ENCODE measurements around the gene CWC25.

The CWC25 gene

DNA sequence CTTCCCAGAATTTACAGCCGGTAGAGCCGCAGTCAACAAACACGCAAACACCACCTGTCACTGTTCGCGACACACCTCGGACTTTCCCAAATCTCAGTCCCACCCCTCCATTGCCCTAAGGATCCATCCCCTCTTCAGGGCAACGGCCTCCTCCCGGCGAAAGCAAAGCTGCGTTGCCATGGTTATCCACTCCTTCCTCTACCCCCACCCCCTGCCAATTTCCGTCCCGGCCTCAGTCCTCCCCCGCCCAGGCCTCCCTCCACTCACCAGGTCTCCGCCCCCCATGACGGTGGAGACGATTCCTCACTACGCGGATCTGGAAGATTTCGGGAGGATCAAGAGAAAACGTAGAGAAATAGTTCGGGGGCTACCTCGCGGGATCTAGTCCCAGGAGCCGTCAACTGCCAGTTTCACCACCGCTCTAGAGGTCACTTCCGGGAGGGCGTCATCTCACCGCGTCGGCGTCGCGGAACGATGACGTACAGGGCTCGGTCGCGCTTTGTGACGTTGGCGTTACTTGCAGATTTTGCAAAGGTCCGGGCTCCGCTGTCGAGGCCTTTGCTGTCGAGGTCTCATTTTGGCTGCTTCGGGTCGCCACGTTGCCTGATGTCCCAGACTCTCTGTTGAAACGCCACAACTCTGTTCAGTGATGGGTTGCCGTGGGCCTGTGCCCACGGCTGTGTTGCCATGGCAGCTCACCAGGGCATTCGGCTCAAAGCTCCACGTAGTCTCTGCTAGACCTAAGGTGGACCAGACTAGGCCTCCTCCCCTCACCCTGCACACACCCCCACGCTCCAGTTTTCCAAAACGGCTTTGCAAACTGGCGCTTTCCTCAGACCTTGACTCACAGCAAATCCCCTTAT, at the start of gene CWC25:
Gene CWC25, minus strand, starts transcription at position 423 of the 863 bp plus-strand sequence. Its CDS starts 138 bp downstream, at position 285.
- peak; percentile 98 for DNase-seq (ENCODE audit: low spot score)
- H3K27ac ChIP-seq: peak within 1 kb of the TSS; percentile 95 to 96
- TF ChIP-seq, protein P1, sequence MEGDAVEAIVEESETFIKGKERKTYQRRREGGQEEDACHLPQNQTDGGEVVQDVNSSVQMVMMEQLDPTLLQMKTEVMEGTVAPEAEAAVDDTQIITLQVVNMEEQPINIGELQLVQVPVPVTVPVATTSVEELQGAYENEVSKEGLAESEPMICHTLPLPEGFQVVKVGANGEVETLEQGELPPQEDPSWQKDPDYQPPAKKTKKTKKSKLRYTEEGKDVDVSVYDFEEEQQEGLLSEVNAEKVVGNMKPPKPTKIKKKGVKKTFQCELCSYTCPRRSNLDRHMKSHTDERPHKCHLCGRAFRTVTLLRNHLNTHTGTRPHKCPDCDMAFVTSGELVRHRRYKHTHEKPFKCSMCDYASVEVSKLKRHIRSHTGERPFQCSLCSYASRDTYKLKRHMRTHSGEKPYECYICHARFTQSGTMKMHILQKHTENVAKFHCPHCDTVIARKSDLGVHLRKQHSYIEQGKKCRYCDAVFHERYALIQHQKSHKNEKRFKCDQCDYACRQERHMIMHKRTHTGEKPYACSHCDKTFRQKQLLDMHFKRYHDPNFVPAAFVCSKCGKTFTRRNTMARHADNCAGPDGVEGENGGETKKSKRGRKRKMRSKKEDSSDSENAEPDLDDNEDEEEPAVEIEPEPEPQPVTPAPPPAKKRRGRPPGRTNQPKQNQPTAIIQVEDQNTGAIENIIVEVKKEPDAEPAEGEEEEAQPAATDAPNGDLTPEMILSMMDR (IDR thresholded peaks at IDR 0.05): no peak
- peak within 1 kb of the TSS; percentile 87 for H3K4me3 ChIP-seq

DNA sequence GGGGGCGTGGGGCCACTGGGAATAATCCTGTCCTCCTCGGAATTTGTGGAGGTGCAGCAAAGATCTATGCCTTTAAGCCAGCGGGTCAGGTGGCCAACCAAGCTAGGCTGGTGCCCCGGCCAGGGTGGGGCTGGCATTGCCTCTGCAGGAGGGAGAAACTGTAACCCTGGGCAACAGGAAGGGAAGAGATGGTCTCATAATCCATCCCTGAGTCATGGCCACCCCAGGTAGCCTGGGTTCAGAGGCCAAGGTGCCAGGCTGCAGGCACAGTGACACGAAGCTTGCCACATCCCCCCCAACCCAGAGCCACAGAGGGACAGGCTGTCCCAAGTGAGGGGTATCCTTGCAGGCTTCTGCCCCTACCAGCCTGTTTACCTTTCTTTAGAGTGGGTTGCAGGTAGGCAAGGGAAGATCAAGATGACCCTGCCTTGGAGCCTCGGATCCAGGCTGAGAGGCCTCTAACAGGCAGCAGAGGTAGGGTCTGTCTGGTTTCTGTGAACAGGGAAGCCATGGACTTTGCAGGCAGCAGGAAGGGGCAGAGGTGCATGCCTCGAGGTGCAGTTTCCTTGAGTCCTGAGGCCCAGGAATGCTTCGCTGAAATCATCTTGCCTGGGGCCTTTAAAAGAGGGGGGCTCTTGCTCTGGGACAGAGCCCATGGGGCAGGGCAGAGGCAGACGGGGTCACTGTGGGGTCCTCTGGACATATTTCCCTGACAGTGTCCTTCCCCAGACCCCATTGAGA, 48.7 kb upstream of the CWC25 start:
- peak overlapping the region; percentile 90 for H3K4me3 ChIP-seq
- DNase-seq (ENCODE audit: low spot score): no peak
- peak overlapping the region; percentile 98 for H3K27ac ChIP-seq
- TF ChIP-seq, protein P1 (IDR thresholded peaks at IDR 0.05): no peak

DNA sequence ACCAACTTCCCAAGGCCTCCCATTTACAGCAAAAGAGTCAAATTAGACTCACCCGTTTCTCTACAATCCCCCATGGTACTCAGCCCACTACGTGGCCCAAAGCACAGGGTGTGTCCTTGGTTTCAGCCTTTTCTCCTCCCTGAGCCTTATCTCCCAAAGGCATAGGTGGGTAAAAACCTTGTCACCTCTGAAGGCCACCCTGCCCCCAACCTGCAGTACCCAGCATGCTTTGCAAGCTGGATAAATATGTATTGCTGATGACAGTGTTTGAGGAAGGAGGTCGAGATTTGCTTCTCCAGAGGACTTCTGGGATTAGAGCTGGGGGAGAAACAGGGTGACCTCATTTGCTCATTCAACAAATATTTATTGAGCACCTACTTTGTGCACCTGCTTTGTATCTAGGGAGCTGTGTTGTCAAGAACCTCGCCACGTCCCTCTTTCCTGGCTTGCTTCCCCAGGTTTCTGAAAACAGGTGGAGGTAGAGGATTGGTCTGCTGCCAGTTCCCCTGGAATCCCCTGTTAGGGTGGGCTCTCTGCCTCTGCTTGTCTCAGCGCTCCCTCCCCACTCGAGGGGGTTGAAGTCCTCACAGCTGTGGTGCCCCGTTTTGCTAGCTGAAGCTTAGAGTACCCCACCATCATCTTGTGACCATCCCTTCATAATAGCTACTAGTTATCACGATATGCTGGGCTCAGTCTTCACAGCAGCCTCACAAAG, 47.7 kb upstream of the CWC25 start:
- peak overlapping the region; percentile 90 for H3K4me3 ChIP-seq
- TF ChIP-seq, protein P1 (IDR thresholded peaks at IDR 0.05): no peak
- no peak for DNase-seq (ENCODE audit: low spot score)
- H3K27ac ChIP-seq: peak overlapping the region; percentile 98

DNA sequence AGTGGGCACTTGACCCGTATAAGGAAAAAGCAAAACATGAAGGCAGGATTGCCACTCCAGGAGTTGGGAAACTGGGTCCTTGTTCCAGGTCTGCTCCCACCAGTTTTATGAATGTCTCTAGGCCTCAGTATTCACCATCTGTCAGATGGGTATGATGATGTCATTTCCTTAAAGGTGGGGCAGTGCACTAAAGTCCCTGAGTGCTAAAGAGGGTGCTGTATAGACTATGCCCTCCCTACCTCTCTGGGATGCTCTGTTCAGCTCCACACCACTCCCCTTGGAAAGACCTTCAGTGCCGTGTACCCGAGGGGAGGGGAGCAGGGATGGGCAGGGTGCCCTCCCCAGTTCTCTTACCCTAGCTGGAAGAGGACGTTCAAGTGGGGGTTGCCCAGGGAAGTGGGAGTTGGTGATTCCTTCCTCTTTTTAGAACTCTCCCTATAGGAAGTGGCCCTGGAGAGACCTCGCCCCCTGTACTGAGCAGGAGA, 46.9 kb upstream of the CWC25 start:
- DNase-seq (ENCODE audit: low spot score): no peak
- TF ChIP-seq, protein P1 (IDR thresholded peaks at IDR 0.05): no peak
- H3K4me3 ChIP-seq: peak overlapping the region; percentile 90
- peak overlapping the region; percentile 98 for H3K27ac ChIP-seq

DNA sequence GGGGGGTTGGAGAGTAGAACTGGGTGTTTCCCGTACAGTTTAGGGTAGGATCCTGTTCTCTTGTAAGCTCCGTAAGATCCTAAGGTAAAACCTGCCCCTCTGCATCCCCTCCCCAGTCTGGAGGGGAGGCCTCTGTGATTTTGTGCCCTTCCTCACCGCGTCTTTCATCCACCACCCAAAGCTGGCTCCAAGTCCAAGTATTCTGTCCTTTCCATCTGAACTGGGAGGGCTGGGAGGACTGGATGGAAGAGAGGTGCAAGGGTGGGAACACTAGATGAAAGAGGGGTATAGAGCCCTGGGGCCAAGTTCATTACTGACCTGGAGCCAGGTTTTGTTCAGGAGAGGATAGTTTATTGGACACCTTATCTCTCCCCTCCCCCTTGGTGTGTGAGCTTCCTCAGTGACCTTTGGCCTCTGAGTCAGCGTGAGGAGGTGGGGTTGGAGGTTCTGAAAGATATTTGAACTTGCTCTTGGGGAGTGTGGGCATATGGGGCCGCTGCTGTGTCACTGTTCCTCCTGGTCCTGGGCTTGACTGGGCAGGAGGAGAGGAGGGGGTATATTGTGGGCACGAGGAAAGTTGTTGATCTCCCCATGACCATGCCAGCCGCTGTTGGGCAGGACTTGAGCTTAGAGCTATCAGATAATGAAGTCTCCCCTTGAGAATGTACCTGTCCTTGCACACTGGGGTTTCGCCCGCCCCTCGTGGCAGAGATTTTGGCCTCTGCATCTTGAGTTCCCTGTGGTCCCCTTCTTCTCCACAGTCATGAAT, 46.3 kb upstream of the CWC25 start:
- DNase-seq (ENCODE audit: low spot score): no peak
- peak overlapping the region; percentile 98 for H3K27ac ChIP-seq
- TF ChIP-seq, protein P1 (IDR thresholded peaks at IDR 0.05): no peak
- peak overlapping the region; percentile 90 for H3K4me3 ChIP-seq

All from coronary artery (tissue), 2 donors.